ENCODE measurements around the gene OBSL1.

- TF ChIP-seq, protein P1, sequence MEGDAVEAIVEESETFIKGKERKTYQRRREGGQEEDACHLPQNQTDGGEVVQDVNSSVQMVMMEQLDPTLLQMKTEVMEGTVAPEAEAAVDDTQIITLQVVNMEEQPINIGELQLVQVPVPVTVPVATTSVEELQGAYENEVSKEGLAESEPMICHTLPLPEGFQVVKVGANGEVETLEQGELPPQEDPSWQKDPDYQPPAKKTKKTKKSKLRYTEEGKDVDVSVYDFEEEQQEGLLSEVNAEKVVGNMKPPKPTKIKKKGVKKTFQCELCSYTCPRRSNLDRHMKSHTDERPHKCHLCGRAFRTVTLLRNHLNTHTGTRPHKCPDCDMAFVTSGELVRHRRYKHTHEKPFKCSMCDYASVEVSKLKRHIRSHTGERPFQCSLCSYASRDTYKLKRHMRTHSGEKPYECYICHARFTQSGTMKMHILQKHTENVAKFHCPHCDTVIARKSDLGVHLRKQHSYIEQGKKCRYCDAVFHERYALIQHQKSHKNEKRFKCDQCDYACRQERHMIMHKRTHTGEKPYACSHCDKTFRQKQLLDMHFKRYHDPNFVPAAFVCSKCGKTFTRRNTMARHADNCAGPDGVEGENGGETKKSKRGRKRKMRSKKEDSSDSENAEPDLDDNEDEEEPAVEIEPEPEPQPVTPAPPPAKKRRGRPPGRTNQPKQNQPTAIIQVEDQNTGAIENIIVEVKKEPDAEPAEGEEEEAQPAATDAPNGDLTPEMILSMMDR (conservative IDR thresholded peaks at IDR 0.05; ENCODE audit: low read length), result no peak
- no peak for TF ChIP-seq EZH2phosphoT487 (IDR thresholded peaks at IDR 0.05; ENCODE audit: borderline replicate concordance)
These were observed 68.7 kb downstream of the OBSL1 start for GRCh38 chr2:219502618-219503017.
